B cell (primary cell): Measurements from ENCODE around the gene PNLIPRP2. TPM values are rescaled to one million over a fixed set of nuclear protein-coding genes. Genes with fewer than 3 reads are reported as not detected.

Experiments
- ATAC-seq: fragments of 200-7000 bp; cut with Tn5 transposase; one replicate; pipeline ENCODE4 v1.10.0; 2021; ENCODE audit warnings: low read depth, mild to moderate bottlenecking, moderate number of reproducible peaks, moderate library complexity
- CTCF ChIA-PET: fragments of 350-600 bp; sonication (Branson Sonifier 250); formaldehyde crosslinking; loops from one replicate; lab custom pipeline; 2021; ENCODE audit warnings: antibody characterized with exemption, inconsistent platforms; lab: Charles Lee
- POLR2A ChIA-PET: fragments of 350-600 bp; sonication (Branson Sonifier 250); formaldehyde crosslinking; loops from one replicate; lab custom pipeline; 2021; ENCODE audit warnings: antibody characterized with exemption; lab: Charles Lee
- DNase-seq: peaks from one replicate; pipeline ENCODE4 v3.0.0; 2013
- H2AFZ ChIP-seq: 2 replicates; pipeline ENCODE4 v1.6.1; 2012; ENCODE audit warnings: mild to moderate bottlenecking, low read depth, low read length; ENCODE audit not compliant: insufficient read depth, poor library complexity, severe bottlenecking
- H3K27ac ChIP-seq, 2 donors: 1 replicate in 1 of 2; 2 replicates in 1 of 2; pipeline ENCODE4 v1.5.1; 2012 to 2013; ENCODE audit warnings: low read length in 2 of 2, mild to moderate bottlenecking in 2 of 2, moderate library complexity in 1 of 2
- H3K27me3 ChIP-seq, 4 experiments: fragments of 200-600 bp in 1 of 4; sonication (generic) in 1 of 4; replicated peaks in 1 of 4; 1 replicate in 2 of 4; 2 replicates in 2 of 4; pipeline versions ENCODE4 v1.6.1 to v1.7.0; 2013 to 2016; ENCODE audit warnings: low read length in 3 of 4, mild to moderate bottlenecking in 2 of 4, mixed read lengths in 1 of 4, moderate library complexity in 1 of 4; ENCODE audit not compliant: insufficient read depth in 4 of 4, control insufficient read depth in 3 of 4; ENCODE audit errors: control extremely low read depth in 1 of 4
- H3K36me3 ChIP-seq, 2 experiments: replicated peaks in 1 of 2; 1 replicate in 1 of 2; 2 replicates in 1 of 2; pipeline versions ENCODE4 v1.6.1 to v1.7.1; 2013; ENCODE audit warnings: low read length in 1 of 2; ENCODE audit not compliant: insufficient read depth in 2 of 2, control insufficient read depth in 1 of 2; ENCODE audit errors: control extremely low read depth in 1 of 2, extremely low read depth in 1 of 2
- H3K4me1 ChIP-seq, 2 donors: fragments of 200-600 bp in 1 of 2; sonication (generic) in 1 of 2; 1 replicate in 1 of 2; 2 replicates in 1 of 2; pipeline versions ENCODE4 v1.5.1 to v1.6.1; 2013 to 2017; ENCODE audit warnings: low read length in 2 of 2; ENCODE audit not compliant: control insufficient read depth in 2 of 2, insufficient read depth in 2 of 2
- H3K4me2 ChIP-seq: replicated peaks from 2 replicates; pipeline ENCODE3; 2012; ENCODE audit warnings: mild to moderate bottlenecking, low read depth, low read length; ENCODE audit not compliant: poor library complexity, severe bottlenecking
- H3K4me3 ChIP-seq, 5 experiments: fragments of 200-600 bp in 1 of 5; sonication (generic) in 1 of 5; 1 replicate in 3 of 5; 2 replicates in 2 of 5; pipeline versions ENCODE4 v1.5.1 to v1.7.0; 2011 to 2016; ENCODE audit warnings: low read length in 4 of 5, mild to moderate bottlenecking in 4 of 5, low read depth in 2 of 5, control low read depth in 1 of 5, moderate library complexity in 1 of 5; ENCODE audit not compliant: insufficient read depth in 1 of 5; ENCODE audit errors: control extremely low read depth in 1 of 5, extremely low read depth in 1 of 5
- H3K79me2 ChIP-seq: fragments of 200-600 bp; sonication (generic); one replicate; pipeline ENCODE4 v1.6.0; 2016; ENCODE audit warnings: low read length; ENCODE audit not compliant: control insufficient read depth, insufficient read depth
- H3K9ac ChIP-seq: fragments of 200-600 bp; sonication (generic); 2 replicates; pipeline ENCODE4 v1.6.1; 2017; ENCODE audit warnings: mild to moderate bottlenecking, low read length, moderate library complexity
- H3K9me3 ChIP-seq, 3 donors: one replicate each; pipeline versions ENCODE4 v1.6.1 to v1.7.1; 2013; ENCODE audit warnings: low read length in 2 of 3; ENCODE audit not compliant: control insufficient read depth in 2 of 3, insufficient read depth in 1 of 3; ENCODE audit errors: control extremely low read depth in 1 of 3
- H4K20me1 ChIP-seq: 2 replicates; pipeline ENCODE4 v1.6.0; 2012; ENCODE audit warnings: mild to moderate bottlenecking, low read length; ENCODE audit not compliant: insufficient read depth, control insufficient read depth, poor library complexity, severe bottlenecking
- H3K27ac Mint-ChIP-seq: one replicate; pipeline ENCODE4 v1.8.0; 2021; ENCODE audit warnings: mixed read lengths
- H3K27me3 Mint-ChIP-seq: one replicate; pipeline ENCODE4 v1.8.0; 2021; ENCODE audit warnings: mixed read lengths
- H3K4me1 Mint-ChIP-seq: one replicate; pipeline ENCODE4 v1.8.0; 2021; ENCODE audit warnings: mixed read lengths
- H3K4me3 Mint-ChIP-seq: one replicate; pipeline ENCODE4 v1.8.0; 2021; ENCODE audit warnings: mixed read lengths
- H3K9me3 Mint-ChIP-seq: one replicate; pipeline ENCODE4 v1.8.0; 2022; ENCODE audit warnings: mixed read lengths; ENCODE audit not compliant: insufficient read depth
- EZH2 ChIP-seq: IDR thresholded peaks from 2 replicates; pipeline ENCODE4 v1.6.1; 2012; ENCODE audit warnings: borderline replicate concordance, low read depth, mild to moderate bottlenecking, moderate library complexity, low read length; ENCODE audit not compliant: insufficient read depth, poor library complexity, severe bottlenecking
- WGBS: methylation state at CpG from one replicate; pipeline ENCODE4 v1.1.5; 2013; ENCODE audit warnings: missing lambda C conversion rate; ENCODE audit not compliant: insufficient coverage; 5-methylcytosine and 5-hydroxymethylcytosine counted together
- intact Hi-C: fragments of 100-400 bp; cut with micrococcal nuclease; formaldehyde crosslinking; loops from one replicate; pipeline ENCODE4 v1.10.0; 2022
- polyA plus RNA-seq: library from polyadenylated mRNA; depleted of rRNA; stranded (reverse); fragments of >200 nt; gene quantifications from 2 replicates; pipeline ENCODE4 v1.2.3, GENCODE V29; 2012
- total RNA-seq, 2 donors: library from RNA; stranded (reverse); fragments of 120-200 nt in 1 of 2; gene quantifications; 1 replicate in 1 of 2; 2 replicates in 1 of 2; pipeline versions ENCODE4 v1.2.3 to v1.2.4, GENCODE V29; 2013 to 2022
- TF ChIP-seq, protein P1 (sequence below): fragments of 200-600 bp; IDR thresholded peaks from one replicate; pipeline ENCODE4 v1.8.0; 2022; ENCODE audit warnings: antibody characterized with exemption, mild to moderate bottlenecking

PNLIPRP2 gene
- total and polyA plus RNA-seq, 2 donors (not counting 1 experiment from before 2014, with no cell fraction given), result not detected

DNA sequence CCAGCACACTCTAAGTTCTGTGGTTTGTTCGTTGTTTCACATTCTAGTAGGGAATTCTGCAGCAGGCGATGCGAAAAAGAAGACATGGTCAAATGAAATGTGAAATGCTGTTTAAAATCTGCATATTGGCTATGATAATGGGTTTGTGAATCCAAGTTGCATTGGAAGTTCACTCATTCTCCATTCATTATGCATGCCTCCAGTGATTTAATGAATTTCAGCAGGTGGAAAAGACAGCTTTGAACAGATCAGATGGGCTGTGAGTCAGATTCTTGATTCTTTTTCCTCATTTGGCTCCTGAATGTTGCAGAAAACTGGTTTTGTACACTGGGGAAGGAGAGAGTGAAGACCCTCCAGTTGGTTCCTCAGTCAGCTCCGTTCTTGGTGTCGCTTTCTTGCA, 52.1 kb downstream of the PNLIPRP2 start:
- H3K79me2 ChIP-seq, result no peaks in the 10 kb centered on the region
- no peak for TF ChIP-seq EZH2
- TF ChIP-seq, protein P1, sequence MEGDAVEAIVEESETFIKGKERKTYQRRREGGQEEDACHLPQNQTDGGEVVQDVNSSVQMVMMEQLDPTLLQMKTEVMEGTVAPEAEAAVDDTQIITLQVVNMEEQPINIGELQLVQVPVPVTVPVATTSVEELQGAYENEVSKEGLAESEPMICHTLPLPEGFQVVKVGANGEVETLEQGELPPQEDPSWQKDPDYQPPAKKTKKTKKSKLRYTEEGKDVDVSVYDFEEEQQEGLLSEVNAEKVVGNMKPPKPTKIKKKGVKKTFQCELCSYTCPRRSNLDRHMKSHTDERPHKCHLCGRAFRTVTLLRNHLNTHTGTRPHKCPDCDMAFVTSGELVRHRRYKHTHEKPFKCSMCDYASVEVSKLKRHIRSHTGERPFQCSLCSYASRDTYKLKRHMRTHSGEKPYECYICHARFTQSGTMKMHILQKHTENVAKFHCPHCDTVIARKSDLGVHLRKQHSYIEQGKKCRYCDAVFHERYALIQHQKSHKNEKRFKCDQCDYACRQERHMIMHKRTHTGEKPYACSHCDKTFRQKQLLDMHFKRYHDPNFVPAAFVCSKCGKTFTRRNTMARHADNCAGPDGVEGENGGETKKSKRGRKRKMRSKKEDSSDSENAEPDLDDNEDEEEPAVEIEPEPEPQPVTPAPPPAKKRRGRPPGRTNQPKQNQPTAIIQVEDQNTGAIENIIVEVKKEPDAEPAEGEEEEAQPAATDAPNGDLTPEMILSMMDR, result no peak
- Mint-ChIP-seq H3K4me1 (no peaks in the 10 kb centered on the region), H3K27me3 (peaks cover 19% of the 10 kb centered on the region), H3K27ac (no peak overlapping the region), H3K4me3 (no peak overlapping the region), H3K9me3 (no peaks in the 10 kb centered on the region)
- no peak overlapping the region for H3K9ac ChIP-seq
- H3K4me3 ChIP-seq, result no peak overlapping the region
- intact Hi-C loops, result no loop called here
- H3K4me1 ChIP-seq, result no peaks in the 10 kb centered on the region
- H3K27me3 ChIP-seq, result peaks cover 0 to 4% (median 0%) of the 10 kb centered on the region in 4 experiments
- H3K36me3 ChIP-seq, result no peaks in the 10 kb centered on the region
- ATAC-seq (no peak), DNase-seq (no peak)
- H2AFZ ChIP-seq, result no peak overlapping the region
- H3K27ac ChIP-seq, result no peak overlapping the region
- ChIA-PET CTCF (no interaction called here), POLR2A (no interaction called here)
- no peak overlapping the region for H3K4me2 ChIP-seq
- H3K9me3 ChIP-seq, result no peaks in the 10 kb centered on the region
- WGBS, result 90% methylated on average over 2 of the region's 5 CpGs
- H4K20me1 ChIP-seq, result no peaks in the 10 kb centered on the region

DNA sequence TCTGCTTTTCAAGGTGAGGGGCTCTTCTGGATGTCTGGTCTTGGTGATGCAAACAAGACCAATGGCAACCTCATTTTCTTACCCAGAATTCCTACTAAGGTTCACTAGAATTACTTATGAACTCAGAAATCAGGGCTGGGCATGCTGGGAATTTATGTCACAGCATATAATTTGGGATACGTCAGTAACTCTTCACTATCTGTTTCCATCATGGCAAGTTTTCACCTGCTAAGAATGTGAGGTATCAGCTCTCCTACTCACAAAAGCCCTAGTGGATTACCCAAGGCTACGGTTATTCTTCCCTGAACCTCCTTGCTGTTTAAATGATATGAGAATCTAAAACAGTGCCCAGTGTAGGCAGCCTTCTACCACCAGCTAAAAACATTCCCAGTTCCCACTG, 53.1 kb downstream of the PNLIPRP2 start:
- intact Hi-C loops, result no loop called here
- ATAC-seq (no peak), DNase-seq (no peak)
- H3K27me3 ChIP-seq, result no peaks in the 10 kb centered on the region
- no peaks in the 10 kb centered on the region for H3K4me1 ChIP-seq
- no peaks in the 10 kb centered on the region for H3K4me1 Mint-ChIP-seq
- no peak overlapping the region for H2AFZ ChIP-seq
- no peak overlapping the region for H3K9ac ChIP-seq
- no peak overlapping the region for H3K27ac Mint-ChIP-seq
- no peaks in the 10 kb centered on the region for H3K36me3 ChIP-seq
- H3K4me3 ChIP-seq, result no peak overlapping the region
- no peak overlapping the region for H3K27ac ChIP-seq
- WGBS, result no CpG with 5 or more reads among the region's 2 CpGs
- H3K27me3 Mint-ChIP-seq, result peaks cover 11% of the 10 kb centered on the region
- no peaks in the 10 kb centered on the region for H3K9me3 Mint-ChIP-seq
- H3K4me3 Mint-ChIP-seq, result no peak overlapping the region
- ChIA-PET POLR2A (no interaction called here), CTCF (no interaction called here)
- no peaks in the 10 kb centered on the region for H4K20me1 ChIP-seq
- no peaks in the 10 kb centered on the region for H3K9me3 ChIP-seq
- TF ChIP-seq, protein P1, result no peak
- TF ChIP-seq EZH2, result no peak
- H3K4me2 ChIP-seq, result no peak overlapping the region
- no peaks in the 10 kb centered on the region for H3K79me2 ChIP-seq
